ENCODE results near the gene HIGD1B. TPM values are rescaled to one million over a fixed set of nuclear protein-coding genes. Genes with fewer than 3 reads are reported as not detected.

HIGD1B gene
- total RNA-seq, 5 donors from 2014 or later (not counting 1 experiment from before 2014, with no cell fraction given): not detected

DNA sequence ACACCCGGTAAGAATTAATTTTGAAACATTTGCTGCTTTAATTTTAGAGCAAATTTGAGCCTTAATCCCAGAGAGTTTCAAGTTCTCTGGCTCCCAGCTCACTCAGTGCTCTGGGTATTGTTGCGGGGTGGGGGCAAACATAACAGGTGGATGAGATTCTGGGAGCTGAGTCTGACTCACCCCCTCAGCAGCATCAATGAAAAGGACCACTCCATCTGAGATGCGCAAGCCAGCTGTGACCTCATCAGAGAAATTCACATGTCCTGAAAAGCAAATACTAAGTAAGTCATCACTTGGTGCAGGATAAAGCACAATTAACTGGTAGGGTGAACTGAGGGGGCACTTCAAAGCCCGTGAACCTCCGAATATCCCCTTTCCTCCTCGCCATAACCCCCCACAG lies 31.7 kb downstream of the HIGD1B start:
- WGBS (ENCODE audit: insufficient coverage): no CpG with 5 or more reads among the region's 6 CpGs
- ChIA-PET POLR2A (no interaction called here), CTCF (interaction anchor here (0.5 to 1.2 kb wide), 3 partner anchors 18 to 335 kb away, joined by 3 to 10 read pairs (median 3); no protein-coding TSS in a partner anchor)
- Mint-ChIP-seq H3K4me1 (peaks cover 0 to 3% (median 0%) of the 10 kb centered on the region in 3 donors), H3K4me3 (no peak overlapping the region), H3K9me3 (no peaks in the 10 kb centered on the region), H3K36me3 (peaks cover 51% of the 10 kb centered on the region), H3K27me3 (no peaks in the 10 kb centered on the region), H3K27ac (no peak overlapping the region)
- ATAC-seq (replicated peaks in 1 of 4) (no peak), DNase-seq (no peak)
- no peaks in the 10 kb centered on the region for H3K4me1 ChIP-seq (ENCODE audit: control insufficient read depth in 1 of 2, extremely low read depth in 1 of 2, insufficient read depth in 2 of 2, low read length in 2 of 2)
- H3K36me3 ChIP-seq (ENCODE audit: control insufficient read depth in 2 of 2, extremely low read depth in 1 of 2, insufficient read depth in 1 of 2, low read length in 1 of 2): peaks cover 9 to 86% of the 10 kb centered on the region in 2 donors
- no peak overlapping the region for H3K4me3 ChIP-seq (ENCODE audit: control insufficient read depth in 1 of 2, extremely low read depth in 1 of 2, low read length in 1 of 2)
- H3K27me3 ChIP-seq (replicated peaks in 1 of 2; ENCODE audit: control insufficient read depth in 2 of 2, extremely low read depth in 1 of 2, insufficient read depth in 2 of 2, low read length in 1 of 2): no peaks in the 10 kb centered on the region
- no peaks in the 10 kb centered on the region for H3K9me3 ChIP-seq
- no peak overlapping the region for H3K27ac ChIP-seq (ENCODE audit: low read length)

DNA sequence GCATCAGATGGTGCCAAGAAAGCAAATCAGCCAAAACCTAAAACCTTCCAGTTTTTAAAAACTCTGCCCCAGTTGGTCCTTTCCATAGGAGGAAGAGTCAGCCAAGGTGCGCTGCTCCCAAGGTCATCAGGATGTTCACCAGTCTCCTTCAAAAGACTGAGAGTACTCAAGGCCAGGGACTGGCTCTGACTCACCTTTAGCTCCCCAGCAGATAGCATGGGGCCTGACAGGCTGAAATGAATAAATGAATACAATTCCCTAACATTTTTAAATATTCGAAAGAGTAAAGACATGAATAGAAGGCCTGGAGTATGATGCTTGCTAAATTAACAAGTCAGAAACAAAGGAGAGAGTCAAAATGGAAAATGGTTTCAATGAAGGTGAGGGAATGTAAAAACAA lies 32.4 kb downstream of the HIGD1B start:
- no CpG with 5 or more reads among the region's 2 CpGs for WGBS (ENCODE audit: insufficient coverage)

GRCh38 chr17:44881145-44881544 lies 33.5 kb downstream of the HIGD1B start:
- CTCF ChIA-PET: interaction anchor here (0.6 to 1.5 kb wide), 3 partner anchors 106 to 168 kb away, joined by 3 to 5 read pairs (median 3); no protein-coding TSS in a partner anchor
- no peak overlapping the region for H3K27ac Mint-ChIP-seq
- H3K27me3 Mint-ChIP-seq: no peaks in the 10 kb centered on the region
- H3K36me3 ChIP-seq (ENCODE audit: control insufficient read depth in 2 of 2, extremely low read depth in 1 of 2, insufficient read depth in 1 of 2, low read length in 1 of 2): peaks cover 9 to 88% of the 10 kb centered on the region in 2 donors
- H3K4me1 Mint-ChIP-seq: peaks cover 0 to 3% (median 0%) of the 10 kb centered on the region in 3 donors
- H3K4me3 ChIP-seq (ENCODE audit: control insufficient read depth in 1 of 2, extremely low read depth in 1 of 2, low read length in 1 of 2): no peak overlapping the region
- H3K9me3 ChIP-seq: no peaks in the 10 kb centered on the region
- no peak overlapping the region for H3K4me3 Mint-ChIP-seq
- no peak for ATAC-seq (replicated peaks in 1 of 4)
- H3K36me3 Mint-ChIP-seq: peaks cover 46% of the 10 kb centered on the region
- H3K9me3 Mint-ChIP-seq: no peaks in the 10 kb centered on the region
- POLR2A ChIA-PET: no interaction called here
- no peaks in the 10 kb centered on the region for H3K27me3 ChIP-seq (replicated peaks in 1 of 2; ENCODE audit: control insufficient read depth in 2 of 2, extremely low read depth in 1 of 2, insufficient read depth in 2 of 2, low read length in 1 of 2)
- H3K4me1 ChIP-seq (ENCODE audit: control insufficient read depth in 1 of 2, extremely low read depth in 1 of 2, insufficient read depth in 2 of 2, low read length in 2 of 2): no peaks in the 10 kb centered on the region
- WGBS (ENCODE audit: insufficient coverage): 100% methylated on average over 1 of the region's 4 CpGs
- no peak for DNase-seq
- no peak overlapping the region for H3K27ac ChIP-seq (ENCODE audit: low read length)

More for the DNA sequence above, 32.4 kb downstream of the HIGD1B start:
- Mint-ChIP-seq H3K4me1 (peaks cover 0 to 3% (median 0%) of the 10 kb centered on the region in 3 donors), H3K27me3 (no peaks in the 10 kb centered on the region), H3K9me3 (no peaks in the 10 kb centered on the region), H3K36me3 (peaks cover 50% of the 10 kb centered on the region), H3K27ac (no peak overlapping the region), H3K4me3 (no peak overlapping the region)
- DNase-seq (no peak), ATAC-seq (replicated peaks in 1 of 4) (no peak)
- ChIA-PET POLR2A (no interaction called here), CTCF (interaction anchor here in 1 of 2 donors (0.5 to 1.5 kb wide), 2 partner anchors 102 to 140 kb away, joined by 3 read pairs; no protein-coding TSS in a partner anchor)
- peaks cover 9 to 86% of the 10 kb centered on the region in 2 donors for H3K36me3 ChIP-seq (ENCODE audit: control insufficient read depth in 2 of 2, extremely low read depth in 1 of 2, insufficient read depth in 1 of 2, low read length in 1 of 2)
- H3K4me1 ChIP-seq (ENCODE audit: control insufficient read depth in 1 of 2, extremely low read depth in 1 of 2, insufficient read depth in 2 of 2, low read length in 2 of 2): no peaks in the 10 kb centered on the region
- H3K9me3 ChIP-seq: no peaks in the 10 kb centered on the region
- no peak overlapping the region for H3K27ac ChIP-seq (ENCODE audit: low read length)
- no peaks in the 10 kb centered on the region for H3K27me3 ChIP-seq (replicated peaks in 1 of 2; ENCODE audit: control insufficient read depth in 2 of 2, extremely low read depth in 1 of 2, insufficient read depth in 2 of 2, low read length in 1 of 2)
- H3K4me3 ChIP-seq (ENCODE audit: control insufficient read depth in 1 of 2, extremely low read depth in 1 of 2, low read length in 1 of 2): no peak overlapping the region

- peaks cover 16 to 27% of the 10 kb centered on the region in 2 experiments for H3K4me1 ChIP-seq (ENCODE audit: control insufficient read depth in 1 of 2, extremely low read depth in 1 of 2, insufficient read depth in 2 of 2, low read length in 2 of 2)
- no peaks in the 10 kb centered on the region for H3K9me3 ChIP-seq
- POLR2A ChIA-PET: no interaction called here
- no peak overlapping the region for H3K4me3 ChIP-seq (ENCODE audit: control insufficient read depth in 1 of 2, extremely low read depth in 1 of 2, low read length in 1 of 2)
- peaks cover 0 to 10% (median 5%) of the 10 kb centered on the region in 3 donors for H3K4me1 Mint-ChIP-seq
- H3K27me3 Mint-ChIP-seq: no peaks in the 10 kb centered on the region
- 100% methylated on average over 1 of the region's 2 CpGs for WGBS (ENCODE audit: insufficient coverage)
- no peaks in the 10 kb centered on the region for H3K9me3 Mint-ChIP-seq
- CTCF ChIA-PET: interaction anchor here in 1 of 2 donors (0.6 kb wide), 1 partner anchor 323 kb away, joined by 3 read pairs; no protein-coding TSS in a partner anchor
- H3K27me3 ChIP-seq (replicated peaks in 1 of 2; ENCODE audit: control insufficient read depth in 2 of 2, extremely low read depth in 1 of 2, insufficient read depth in 2 of 2, low read length in 1 of 2): no peaks in the 10 kb centered on the region
- no peak for ATAC-seq (replicated peaks in 1 of 4)
- H3K36me3 ChIP-seq (ENCODE audit: control insufficient read depth in 2 of 2, extremely low read depth in 1 of 2, insufficient read depth in 1 of 2, low read length in 1 of 2): peaks cover 9 to 74% of the 10 kb centered on the region in 2 donors
- no peak overlapping the region for H3K27ac ChIP-seq (ENCODE audit: low read length)
- H3K27ac Mint-ChIP-seq: no peak overlapping the region
- DNase-seq: no peak
- H3K4me3 Mint-ChIP-seq: no peak overlapping the region
- peaks cover 31% of the 10 kb centered on the region for H3K36me3 Mint-ChIP-seq
Observed at GRCh38 chr17:44884941-44885340, 37.3 kb downstream of the HIGD1B start.

- Mint-ChIP-seq H3K27me3 (no peaks in the 10 kb centered on the region), H3K4me3 (no peak overlapping the region), H3K9me3 (no peaks in the 10 kb centered on the region), H3K4me1 (peaks cover 7 to 17% (median 16%) of the 10 kb centered on the region in 3 donors), H3K36me3 (peaks cover 26% of the 10 kb centered on the region), H3K27ac (peak overlapping the region in 1 of 2 donors; percentile 34)
- H3K4me1 ChIP-seq (ENCODE audit: control insufficient read depth in 1 of 2, extremely low read depth in 1 of 2, insufficient read depth in 2 of 2, low read length in 2 of 2): peaks cover 16 to 27% of the 10 kb centered on the region in 2 experiments
- H3K27ac ChIP-seq (ENCODE audit: low read length): no peak overlapping the region
- no peaks in the 10 kb centered on the region for H3K9me3 ChIP-seq
- DNase-seq (no peak), ATAC-seq (replicated peaks in 1 of 4) (no peak)
- no peak overlapping the region for H3K4me3 ChIP-seq (ENCODE audit: control insufficient read depth in 1 of 2, extremely low read depth in 1 of 2, low read length in 1 of 2)
- peaks cover 8 to 65% of the 10 kb centered on the region in 2 donors for H3K36me3 ChIP-seq (ENCODE audit: control insufficient read depth in 2 of 2, extremely low read depth in 1 of 2, insufficient read depth in 1 of 2, low read length in 1 of 2)
- WGBS (ENCODE audit: insufficient coverage): no CpG with 5 or more reads among the region's 1 CpG
- no peaks in the 10 kb centered on the region for H3K27me3 ChIP-seq (replicated peaks in 1 of 2; ENCODE audit: control insufficient read depth in 2 of 2, extremely low read depth in 1 of 2, insufficient read depth in 2 of 2, low read length in 1 of 2)
- ChIA-PET CTCF (no interaction called here), POLR2A (no interaction called here)
Observed at GRCh38 chr17:44887016-44887415, 39.3 kb downstream of the HIGD1B start.

DNA sequence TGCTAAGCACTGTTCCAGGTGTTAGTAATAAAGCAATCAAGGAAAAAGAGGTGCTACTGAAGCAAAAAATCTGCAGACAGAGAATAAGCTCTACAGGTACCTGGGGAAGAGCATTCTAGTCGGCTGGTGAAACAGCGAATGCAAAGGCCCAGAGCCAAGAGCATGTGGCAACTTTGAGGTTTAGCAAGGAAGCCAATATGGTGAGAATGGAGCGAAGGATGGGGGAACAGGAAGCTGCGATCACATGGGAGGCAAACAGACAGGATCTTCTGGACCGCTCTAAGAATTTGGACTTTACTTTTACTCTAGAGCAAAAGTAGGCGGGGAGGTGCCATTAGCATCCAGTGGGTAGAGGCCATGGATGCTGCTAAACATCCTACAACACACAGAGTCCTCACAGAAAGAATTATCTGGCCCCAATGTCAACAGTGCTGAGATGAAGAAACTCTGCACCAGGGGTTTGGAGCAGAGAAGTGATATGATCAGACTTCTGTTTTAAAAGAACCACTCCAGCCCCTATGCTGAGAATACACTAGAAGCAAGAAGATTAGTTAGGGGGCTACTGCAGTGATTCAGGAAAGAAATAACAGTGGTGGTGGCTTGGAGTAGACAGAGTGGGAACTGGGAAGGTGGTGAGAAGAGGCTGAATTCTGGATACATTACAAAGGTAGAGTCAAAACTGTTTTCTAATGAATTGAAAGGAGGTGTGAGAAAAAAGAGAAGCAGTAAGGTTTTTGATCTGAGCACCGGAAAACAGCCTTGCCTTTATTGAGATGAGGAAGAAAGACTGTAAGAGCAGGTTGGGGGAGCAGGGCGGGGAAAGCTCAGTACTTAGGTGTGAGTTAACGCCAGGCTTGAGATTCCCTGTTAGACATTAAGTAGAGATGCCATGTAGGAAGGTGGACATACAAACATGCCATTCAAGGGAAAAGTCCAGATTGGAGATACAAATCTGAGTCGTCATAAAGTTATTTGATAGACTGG lies 40.6 kb downstream of the HIGD1B start:
- H3K36me3 Mint-ChIP-seq: peaks cover 16% of the 10 kb centered on the region
- Histone ChIP-seq H3K4me1 (ENCODE audit: control insufficient read depth in 1 of 2, extremely low read depth in 1 of 2, insufficient read depth in 2 of 2, low read length in 2 of 2) (peaks cover 16 to 27% of the 10 kb centered on the region in 2 experiments), H3K4me3 (ENCODE audit: control insufficient read depth in 1 of 2, extremely low read depth in 1 of 2, low read length in 1 of 2) (no peak overlapping the region), H3K27me3 (replicated peaks in 1 of 2; ENCODE audit: control insufficient read depth in 2 of 2, extremely low read depth in 1 of 2, insufficient read depth in 2 of 2, low read length in 1 of 2) (no peaks in the 10 kb centered on the region), H3K9me3 (no peaks in the 10 kb centered on the region), H3K27ac (ENCODE audit: low read length) (peak overlapping the region; percentile 25), H3K36me3 (ENCODE audit: control insufficient read depth in 2 of 2, extremely low read depth in 1 of 2, insufficient read depth in 1 of 2, low read length in 1 of 2) (peaks cover 1 to 60% of the 10 kb centered on the region in 2 donors)
- ATAC-seq (replicated peaks in 1 of 4) (peak; percentile 73 to 90 (median 76)), DNase-seq (peak in 11 of 35 experiments; percentile 10 to 36 (median 18))
- ChIA-PET CTCF (interaction anchor here in 1 of 2 donors (0.6 kb wide), 1 partner anchor 109 kb away, joined by 6 read pairs; no protein-coding TSS in a partner anchor), POLR2A (interaction anchor here in 1 of 2 donors (0.6 kb wide), 1 partner anchor 429 kb away, joined by 7 read pairs; no protein-coding TSS in a partner anchor)
- 25% methylated on average over 6 of the region's 10 CpGs for WGBS (ENCODE audit: insufficient coverage)
- H3K4me1 Mint-ChIP-seq: peaks cover 7 to 18% (median 16%) of the 10 kb centered on the region in 3 donors
- H3K27me3 Mint-ChIP-seq: no peaks in the 10 kb centered on the region
- H3K4me3 Mint-ChIP-seq: no peak overlapping the region
- H3K27ac Mint-ChIP-seq: no peak overlapping the region
- no peaks in the 10 kb centered on the region for H3K9me3 Mint-ChIP-seq
